HAP-1 (cell line): ENCODE results near the gene AGO1.
"Not testable (repeated sequence)": the region's sequence is repeated elsewhere in the genome, so short reads cannot be mapped to it uniquely, and the experiment has no call there.

ENCODE experiments used
- DNase-seq, 2 experiments: peaks; one replicate each; pipeline ENCODE4 v3.0.0-alpha.2; 2016 to 2020; ENCODE audit warnings: low spot score in 2 of 2
- H3K27me3 ChIP-seq: fragments of 250-450 bp; sonication (Bioruptor Pico); 2 replicates; pipeline ENCODE4 v1.5.1; 2020; ENCODE audit warnings: low read depth, mild to moderate bottlenecking, moderate library complexity
- H3K36me3 ChIP-seq: fragments of 250-450 bp; sonication (Bioruptor Pico); replicated peaks from 2 replicates; pipeline ENCODE4 v1.5.1; 2020; ENCODE audit warnings: mild to moderate bottlenecking
- H3K4me1 ChIP-seq: fragments of 250-450 bp; sonication (Bioruptor Pico); 2 replicates; pipeline ENCODE4 v1.5.1; 2020; ENCODE audit warnings: mild to moderate bottlenecking
- H3K4me3 ChIP-seq: fragments of 250-450 bp; sonication (Bioruptor Pico); 2 replicates; pipeline ENCODE4 v1.5.1; 2020; ENCODE audit warnings: mild to moderate bottlenecking, moderate library complexity
- H3K9me3 ChIP-seq: fragments of 250-450 bp; sonication (Bioruptor Pico); 2 replicates; pipeline ENCODE4 v1.5.1; 2020; ENCODE audit warnings: mild to moderate bottlenecking, moderate library complexity
- in situ Hi-C: fragments of 300-500 bp; cut with MboI; formaldehyde crosslinking; loops from 3 replicates; pipeline ENCODE4 v1.14.3; 2020; ENCODE audit warnings: low sequenced_read_pairs, inconsistent platforms, mixed read lengths

The AGO1 gene

GRCh38 chr1:35935442-35936388, 52.7 kb downstream of the AGO1 start:
- in situ Hi-C loops, result no loop called here
- Histone ChIP-seq H3K36me3 (no peaks in the 10 kb centered on the region), H3K4me3 (no peak overlapping the region), H3K9me3 (no peaks in the 10 kb centered on the region), H3K4me1 (peaks cover 17% of the 10 kb centered on the region), H3K27me3 (no peaks in the 10 kb centered on the region)
- DNase-seq, result peak in 1 of 2 experiments; percentile 17

DNA sequence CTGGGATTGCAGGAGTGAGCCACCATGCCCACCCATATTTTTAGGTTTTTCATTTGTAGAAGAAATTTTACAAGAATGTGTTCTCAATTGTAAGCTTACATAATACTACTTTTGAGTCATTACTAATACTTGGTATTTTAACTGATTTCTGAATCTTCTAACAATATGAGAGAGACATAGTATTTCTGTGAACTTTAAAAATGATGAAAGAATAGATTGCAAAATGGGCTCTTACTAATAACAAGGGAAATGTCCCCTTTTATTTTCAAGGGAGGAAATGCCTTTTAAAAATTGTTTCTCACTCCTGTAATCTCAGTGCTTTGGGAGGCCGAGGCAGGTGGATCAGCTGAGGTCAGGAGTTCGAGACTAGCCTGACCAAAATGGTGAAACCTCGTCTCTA, 53.8 kb downstream of the AGO1 start:
- in situ Hi-C loops, result no loop called here
- Histone ChIP-seq H3K4me3 (no peak overlapping the region), H3K36me3 (no peaks in the 10 kb centered on the region)

GRCh38 chr1:35939484-35939883, 56.5 kb downstream of the AGO1 start:
- Histone ChIP-seq H3K36me3 (no peaks in the 10 kb centered on the region), H3K4me1 (peaks cover 9% of the 10 kb centered on the region), H3K27me3 (no peaks in the 10 kb centered on the region), H3K9me3 (no peaks in the 10 kb centered on the region), H3K4me3 (no peak overlapping the region)
- in situ Hi-C loops, result no loop called here
- DNase-seq, result no peak

More for the DNA sequence above, 53.8 kb downstream of the AGO1 start:
- H3K9me3 ChIP-seq, result no peaks in the 10 kb centered on the region
- H3K27me3 ChIP-seq, result no peaks in the 10 kb centered on the region
- H3K4me1 ChIP-seq, result peaks cover 17% of the 10 kb centered on the region
- no peak for DNase-seq

DNA sequence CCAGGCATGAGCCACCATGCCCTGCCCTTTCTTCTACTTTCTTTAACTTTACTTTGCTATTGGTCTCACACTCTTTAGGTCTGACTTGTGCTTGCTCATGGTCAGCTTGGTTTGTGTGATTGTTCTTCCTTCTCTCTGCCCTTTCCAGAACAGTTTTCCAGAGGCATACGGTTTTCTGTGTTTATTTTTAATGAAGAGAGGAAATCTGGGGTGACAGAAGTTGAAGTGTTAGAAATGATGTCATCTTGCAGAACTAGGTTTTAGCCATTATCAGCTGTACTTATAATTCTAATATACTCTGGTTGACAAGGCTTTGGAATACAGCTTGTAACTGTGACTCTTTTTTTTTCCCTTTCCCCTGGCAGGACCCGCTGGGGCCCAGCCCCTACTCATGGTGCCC, 62.3 kb downstream of the AGO1 start:
- Histone ChIP-seq H3K27me3 (no peaks in the 10 kb centered on the region), H3K4me3 (no peak overlapping the region), H3K4me1 (no peaks in the 10 kb centered on the region), H3K36me3 (no peaks in the 10 kb centered on the region; the same call in 1 of the 2 replicates), H3K9me3 (no peaks in the 10 kb centered on the region)
- DNase-seq, result no peak
- in situ Hi-C loops, result no loop called here

DNA sequence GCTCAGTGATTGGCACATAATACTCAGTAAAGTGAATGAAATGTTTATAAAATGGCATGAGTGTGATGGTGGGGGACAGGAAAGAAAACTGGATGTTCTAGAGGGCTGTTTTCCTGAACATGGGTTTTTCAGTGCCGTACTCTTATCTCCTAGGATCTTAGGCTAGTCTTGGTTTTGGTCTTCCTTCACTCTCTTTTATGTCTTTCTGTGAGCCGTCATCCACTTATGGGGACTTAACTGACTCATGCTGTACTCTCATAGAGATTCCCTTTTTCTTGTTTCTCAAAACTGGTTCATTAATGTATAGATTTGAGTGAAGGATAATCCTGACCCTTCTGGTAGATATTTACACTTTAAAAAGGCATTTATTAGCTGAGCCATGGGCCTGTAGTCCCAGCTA, 64.5 kb downstream of the AGO1 start:
- Histone ChIP-seq H3K4me3 (no peak overlapping the region), H3K27me3 (no peaks in the 10 kb centered on the region), H3K9me3 (no peaks in the 10 kb centered on the region), H3K4me1 (no peaks in the 10 kb centered on the region), H3K36me3 (no peaks in the 10 kb centered on the region; the same call in 1 of the 2 replicates)
- DNase-seq, result no peak
- in situ Hi-C loops, result no loop called here

- no peak for DNase-seq
- H3K27me3 ChIP-seq, result no peaks in the 10 kb centered on the region
- no peaks in the 10 kb centered on the region for H3K9me3 ChIP-seq
- H3K4me3 ChIP-seq, result no peak overlapping the region
- in situ Hi-C loops, result no loop called here
- no peaks in the 10 kb centered on the region for H3K4me1 ChIP-seq
- H3K36me3 ChIP-seq, result no peaks in the 10 kb centered on the region
Observed at GRCh38 chr1:35958558-35958957, 75.5 kb downstream of the AGO1 start.

DNA sequence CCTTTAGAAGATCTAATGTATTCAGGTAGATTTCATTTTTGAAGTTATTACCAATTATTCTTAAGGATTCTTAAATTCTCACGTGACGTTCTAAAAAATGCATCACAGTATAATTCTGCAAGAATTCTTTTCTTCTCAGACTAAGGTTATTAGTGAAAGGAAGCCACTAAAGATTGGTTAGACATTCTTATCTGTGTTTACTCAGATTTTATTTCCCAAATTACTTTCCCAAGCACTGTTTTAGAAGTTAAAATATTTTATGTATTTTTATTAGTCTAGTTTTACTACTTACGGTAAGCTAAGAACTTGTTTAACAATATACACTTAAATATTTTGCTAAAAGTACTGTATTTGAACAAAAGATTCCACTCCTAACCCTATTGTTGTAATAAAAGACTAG, 76.3 kb downstream of the AGO1 start:
- no peaks in the 10 kb centered on the region for H3K27me3 ChIP-seq
- DNase-seq, result no peak
- no peaks in the 10 kb centered on the region for H3K4me1 ChIP-seq
- in situ Hi-C loops, result no loop called here
- no peaks in the 10 kb centered on the region for H3K9me3 ChIP-seq
- no peak overlapping the region for H3K4me3 ChIP-seq
- peaks cover 1% of the 10 kb centered on the region; the same call in 1 of the 2 replicates for H3K36me3 ChIP-seq

DNA sequence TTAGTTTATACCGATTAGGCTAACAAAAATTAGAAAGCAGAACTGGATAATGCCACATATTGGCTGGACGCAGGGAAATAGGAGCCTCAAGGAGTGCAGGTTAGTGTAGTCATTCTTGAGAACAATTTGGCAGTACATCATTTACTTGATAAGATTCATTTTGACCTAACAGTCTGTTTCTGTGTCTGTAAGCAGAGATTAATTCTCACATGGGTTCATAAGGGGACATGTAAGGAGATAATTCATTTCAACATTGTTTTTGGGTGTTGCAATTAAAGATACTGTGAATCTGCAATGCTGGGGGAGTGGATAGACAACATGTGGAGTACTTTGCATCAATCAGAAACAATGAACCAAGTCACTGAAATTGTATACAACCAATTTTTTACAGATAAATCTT, 79.9 kb downstream of the AGO1 start:
- Histone ChIP-seq H3K4me1 (no peaks in the 10 kb centered on the region), H3K27me3 (no peaks in the 10 kb centered on the region), H3K9me3 (no peaks in the 10 kb centered on the region), H3K36me3 (peaks cover 2% of the 10 kb centered on the region; the same call in 1 of the 2 replicates), H3K4me3 (no peak overlapping the region)
- DNase-seq, result no peak
- in situ Hi-C loops, result no loop called here

DNA sequence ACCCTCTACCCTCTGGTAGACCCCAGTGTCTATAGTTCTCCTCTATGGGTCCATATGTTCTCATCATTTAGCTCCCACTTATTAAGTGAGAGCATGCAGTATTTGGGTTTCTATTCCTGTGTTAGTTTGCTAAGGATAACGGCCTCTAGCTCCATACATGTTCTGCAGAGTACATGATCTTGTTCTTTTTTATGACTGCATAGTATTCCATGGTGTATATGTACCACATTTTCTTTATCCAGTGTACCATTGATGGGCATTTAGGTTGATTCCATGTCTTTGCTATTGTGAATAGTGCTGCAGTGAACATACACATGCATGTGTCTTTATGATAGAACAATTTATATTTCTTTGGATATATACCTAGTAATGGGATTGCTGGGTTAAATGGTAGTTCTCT, 81.3 kb downstream of the AGO1 start:
- in situ Hi-C loops, H3K9me3 ChIP-seq, H3K27me3 ChIP-seq, DNase-seq, H3K36me3 ChIP-seq, H3K4me1 ChIP-seq, H3K4me3 ChIP-seq: not testable (repeated sequence)

- no peaks in the 10 kb centered on the region for H3K27me3 ChIP-seq
- H3K36me3 ChIP-seq, result peaks cover 2% of the 10 kb centered on the region; the same call in 1 of the 2 replicates
- H3K4me3 ChIP-seq, result no peak overlapping the region
- in situ Hi-C loops, result no loop called here
- no peak for DNase-seq
- no peaks in the 10 kb centered on the region for H3K9me3 ChIP-seq
- H3K4me1 ChIP-seq, result no peaks in the 10 kb centered on the region
Observed at GRCh38 chr1:35968396-35968795, 85.4 kb downstream of the AGO1 start.

DNA sequence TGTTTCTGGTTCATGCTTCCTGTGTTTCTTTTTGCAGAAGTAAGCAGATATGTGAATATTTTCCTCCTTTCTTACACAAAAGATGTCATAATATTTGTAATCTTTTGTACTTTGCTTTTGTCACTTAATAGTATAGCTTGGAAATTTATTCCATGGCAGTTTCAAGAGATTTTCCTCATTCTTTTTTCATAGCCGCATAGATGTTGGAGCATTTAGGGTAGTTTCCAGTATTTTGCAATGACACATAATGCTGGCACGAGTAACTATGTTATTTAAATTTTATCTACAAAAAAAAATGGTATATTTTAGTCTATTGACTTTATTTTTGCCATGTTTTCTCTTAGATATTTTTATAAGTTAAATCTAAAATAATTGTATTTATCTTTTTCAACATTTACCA, 88.6 kb downstream of the AGO1 start:
- no peaks in the 10 kb centered on the region for H3K4me1 ChIP-seq
- H3K4me3 ChIP-seq, result no peak overlapping the region
- DNase-seq, result no peak
- in situ Hi-C loops, result no loop called here
- H3K9me3 ChIP-seq, result no peaks in the 10 kb centered on the region
- H3K27me3 ChIP-seq, result no peaks in the 10 kb centered on the region
- no peaks in the 10 kb centered on the region for H3K36me3 ChIP-seq

- H3K27me3 ChIP-seq, H3K4me1 ChIP-seq, H3K36me3 ChIP-seq, H3K4me3 ChIP-seq, in situ Hi-C loops, H3K9me3 ChIP-seq, DNase-seq: not testable (repeated sequence)
Observed at GRCh38 chr1:35972631-35973030, 89.6 kb downstream of the AGO1 start.

GRCh38 chr1:35980090-35980489, 97.1 kb downstream of the AGO1 start:
- no peaks in the 10 kb centered on the region for H3K27me3 ChIP-seq
- H3K4me3 ChIP-seq, result no peak overlapping the region
- no peaks in the 10 kb centered on the region for H3K36me3 ChIP-seq
- in situ Hi-C loops, result no loop called here
- no peak for DNase-seq
- H3K4me1 ChIP-seq, result no peaks in the 10 kb centered on the region
- no peaks in the 10 kb centered on the region for H3K9me3 ChIP-seq
